Panc1 (cell line): ENCODE data around the gene PIGP. TPM values are rescaled to one million over a fixed set of nuclear protein-coding genes. Genes with fewer than 3 reads are reported as not detected.
"Not testable (repeated sequence)": the region's sequence is repeated elsewhere in the genome, so short reads cannot be mapped to it uniquely, and the experiment has no call there.

Experiments used
- ATAC-seq: fragments of 200-7000 bp; cut with Tn5 transposase; 2 replicates; pipeline ENCODE4 v1.9.1; 2020; ENCODE audit warnings: mild to moderate bottlenecking, moderate library complexity
- BruUV-seq: library from RNA; stranded (reverse); fragments of 400-500 nt; replicated peaks from 2 replicates; lab custom pipeline; 2021; lab: Mats Ljungman, UMichigan
- CTCF ChIA-PET: fragments of 300-600 bp; sonication (Branson Sonifier 250); formaldehyde crosslinking; loops from one replicate; lab custom pipeline; 2022; ENCODE audit warnings: antibody characterized with exemption; lab: Charles Lee
- POLR2A ChIA-PET: fragments of 300-600 bp; sonication (Branson Sonifier 250); formaldehyde crosslinking; loops from one replicate; lab custom pipeline; 2022; ENCODE audit warnings: antibody characterized with exemption; lab: Charles Lee
- DNase-seq: peaks from one replicate; pipeline ENCODE4 v3.0.0-alpha.2; 2010; ENCODE audit warnings: low read depth, low spot score
- H3K27ac ChIP-seq: 2 replicates; pipeline ENCODE4 v1.5.1; 2011; ENCODE audit warnings: mild to moderate bottlenecking, low read length, inconsistent platforms
- H3K27me3 ChIP-seq: fragments of 200-500 bp; sonication (Bioruptor generic); 2 replicates; pipeline ENCODE4 v1.6.0; 2014; ENCODE audit warnings: low read length, inconsistent platforms; ENCODE audit not compliant: control insufficient read depth, insufficient read depth
- H3K36me3 ChIP-seq: fragments of 200-500 bp; sonication (Bioruptor generic); 2 replicates; pipeline ENCODE4 v1.5.1; 2014; ENCODE audit warnings: inconsistent platforms, mild to moderate bottlenecking, low read length, moderate library complexity; ENCODE audit not compliant: control insufficient read depth, insufficient read depth
- H3K4me1 ChIP-seq: 2 replicates; pipeline ENCODE4 v1.5.1; 2011; ENCODE audit warnings: inconsistent platforms, mild to moderate bottlenecking, low read length, moderate library complexity; ENCODE audit not compliant: control insufficient read depth, insufficient read depth
- H3K4me3 ChIP-seq, 2 experiments: 2 replicates each; pipeline ENCODE4 v1.5.1; 2011 to 2012; ENCODE audit warnings: low read depth in 2 of 2, low read length in 2 of 2, mild to moderate bottlenecking in 2 of 2, inconsistent platforms in 1 of 2, moderate library complexity in 1 of 2
- H3K9me3 ChIP-seq: fragments of 200-500 bp; sonication (Bioruptor generic); 2 replicates; pipeline ENCODE4 v1.5.1; 2014; ENCODE audit warnings: low read depth, mild to moderate bottlenecking, inconsistent platforms, low read length, moderate library complexity; ENCODE audit not compliant: control insufficient read depth, insufficient read depth
- CTCF ChIP-seq: fragments of 450-650 bp; IDR thresholded peaks from 2 replicates; pipeline ENCODE4 v1.5.1; 2017; ENCODE audit warnings: mild to moderate bottlenecking
- POLR2AphosphoS5 ChIP-seq: IDR thresholded peaks from 2 replicates; pipeline ENCODE4 v1.6.1; 2012; ENCODE audit warnings: mild to moderate bottlenecking, low read depth, low read length, moderate library complexity
- REST ChIP-seq, 2 experiments: IDR thresholded peaks; 2 replicates each; pipeline ENCODE4 v1.6.1; 2011 to 2012; ENCODE audit warnings: low read depth in 2 of 2, control low read depth in 1 of 2, low read length in 1 of 2, mild to moderate bottlenecking in 1 of 2, moderate library complexity in 1 of 2; ENCODE audit not compliant: insufficient read depth in 1 of 2
- SIN3A ChIP-seq: IDR thresholded peaks from 2 replicates; pipeline ENCODE4 v1.6.1; 2012; ENCODE audit warnings: low read depth, mild to moderate bottlenecking, low read length, moderate library complexity, borderline replicate concordance; ENCODE audit not compliant: insufficient read depth
- TCF7L2 ChIP-seq: IDR thresholded peaks from 2 replicates; pipeline ENCODE4 v1.6.1; 2011; ENCODE audit warnings: mild to moderate bottlenecking, low read depth, low read length, inconsistent platforms
- in situ Hi-C: cut with HindIII; loops from 2 replicates; pipeline ENCODE4 v1.10.0; 2016; ENCODE audit warnings: low sequenced_read_pairs, low pct_unique_long_range_greater_than_20kb
- intact Hi-C: fragments of 100-400 bp; cut with micrococcal nuclease; formaldehyde crosslinking; loops from one replicate; pipeline ENCODE4 v1.10.0; 2022; ENCODE audit not compliant: unreplicated experiment
- total RNA-seq: library from RNA; stranded (reverse); gene quantifications from one replicate; pipeline ENCODE4 v1.2.1, GENCODE V29; 2021; ENCODE audit not compliant: unreplicated experiment

The PIGP gene
- total RNA-seq, 1 experiment from 2014 or later: 16.1 TPM

GRCh38 chr21:37057614-37058013 is 15.3 kb downstream of the PIGP start:
- intact Hi-C loops: no loop called here
- H3K4me1 ChIP-seq: peaks cover 13% of the 10 kb centered on the region
- CTCF ChIA-PET: no interaction called here

GRCh38 chr21:37055271-37055855 is 17.5 kb downstream of the PIGP start:
- intact Hi-C loops: no loop called here
- Histone ChIP-seq H3K36me3 (no peaks in the 10 kb centered on the region), H3K27ac (no peak overlapping the region), H3K27me3 (no peaks in the 10 kb centered on the region), H3K4me1 (peaks cover 4% of the 10 kb centered on the region), H3K4me3 (no peak overlapping the region), H3K9me3 (no peaks in the 10 kb centered on the region)
- ATAC-seq: no peak
- no TSS peak for BruUV-seq
- ChIA-PET POLR2A (no interaction called here), CTCF (no interaction called here)
- no peak for DNase-seq
- TF ChIP-seq SIN3A (no peak), CTCF (no peak), POLR2AphosphoS5 (no peak), TCF7L2 (no peak), REST (IDR thresholded peaks at IDR 0.05; ENCODE audit: insufficient read depth in 1 of 2, low read depth in 2 of 2, low read length in 1 of 2) (no peak)
- in situ Hi-C loops: no loop called here

More at GRCh38 chr21:37057614-37058013, 15.3 kb downstream of the PIGP start:
- in situ Hi-C loops: no loop called here
- ATAC-seq (no peak), DNase-seq (no peak)
- Histone ChIP-seq H3K27me3 (no peaks in the 10 kb centered on the region), H3K27ac (no peak overlapping the region), H3K4me3 (no peak overlapping the region), H3K36me3 (no peaks in the 10 kb centered on the region), H3K9me3 (no peaks in the 10 kb centered on the region)
- BruUV-seq: no TSS peak
- POLR2A ChIA-PET: no interaction called here
- TF ChIP-seq REST (IDR thresholded peaks at IDR 0.05; ENCODE audit: insufficient read depth in 1 of 2, low read depth in 2 of 2, low read length in 1 of 2): no peak
- no peak for TF ChIP-seq CTCF
- TF ChIP-seq SIN3A: no peak

- H3K27me3 ChIP-seq, in situ Hi-C loops, DNase-seq, H3K4me3 ChIP-seq, POLR2A ChIA-PET, BruUV-seq, ATAC-seq, H3K4me1 ChIP-seq, H3K36me3 ChIP-seq, H3K27ac ChIP-seq, H3K9me3 ChIP-seq, intact Hi-C loops, CTCF ChIA-PET: not testable (repeated sequence)
Measured at GRCh38 chr21:37049741-37050140, 23.1 kb downstream of the PIGP start.
